Neural progenitor cell (in vitro differentiated cells): ENCODE measurements around the gene IRS2.

Experiments used
- CTCF ChIP-seq: fragments of 200-600 bp; sonication (generic); IDR thresholded peaks from 2 replicates; pipeline ENCODE4 v1.5.1; 2017; ENCODE audit warnings: antibody characterized with exemption, mild to moderate bottlenecking
- EZH2 ChIP-seq: fragments of 200-600 bp; sonication (generic); IDR thresholded peaks from 2 replicates; pipeline ENCODE4 v1.6.1; 2017; ENCODE audit warnings: antibody characterized with exemption, mild to moderate bottlenecking, moderate library complexity
- EZH2phosphoT487 ChIP-seq: fragments of 200-600 bp; sonication (generic); IDR thresholded peaks from 2 replicates; pipeline ENCODE4 v1.6.1; 2017; ENCODE audit warnings: antibody characterized with exemption

GRCh38 chr13:109727251-109727650 is 59.1 kb downstream of the IRS2 start:
- no peak for TF ChIP-seq CTCF
- no peak for TF ChIP-seq EZH2phosphoT487
- no peak for TF ChIP-seq EZH2
